Uterus (tissue), 2 donors: ENCODE measurements around the gene LENG8.

Experiments
- POLR2A ChIP-seq, 2 donors: fragments of 450-650 bp; IDR thresholded peaks; one replicate each; pipeline ENCODE4 v1.6.1; 2016; ENCODE audit warnings: antibody characterized with exemption in 2 of 2, mild to moderate bottlenecking in 1 of 2, moderate library complexity in 1 of 2
- TF ChIP-seq, protein P1 (sequence below), 4 experiments: fragments of 200-600 bp in 2 of 4; fragments of 450-650 bp in 2 of 4; sonication (generic) in 2 of 4; IDR thresholded peaks; one replicate each; pipeline ENCODE4 v1.5.1; 2016 to 2019; ENCODE audit warnings: antibody characterized with exemption in 4 of 4, mild to moderate bottlenecking in 2 of 4, moderate library complexity in 1 of 4

DNA sequence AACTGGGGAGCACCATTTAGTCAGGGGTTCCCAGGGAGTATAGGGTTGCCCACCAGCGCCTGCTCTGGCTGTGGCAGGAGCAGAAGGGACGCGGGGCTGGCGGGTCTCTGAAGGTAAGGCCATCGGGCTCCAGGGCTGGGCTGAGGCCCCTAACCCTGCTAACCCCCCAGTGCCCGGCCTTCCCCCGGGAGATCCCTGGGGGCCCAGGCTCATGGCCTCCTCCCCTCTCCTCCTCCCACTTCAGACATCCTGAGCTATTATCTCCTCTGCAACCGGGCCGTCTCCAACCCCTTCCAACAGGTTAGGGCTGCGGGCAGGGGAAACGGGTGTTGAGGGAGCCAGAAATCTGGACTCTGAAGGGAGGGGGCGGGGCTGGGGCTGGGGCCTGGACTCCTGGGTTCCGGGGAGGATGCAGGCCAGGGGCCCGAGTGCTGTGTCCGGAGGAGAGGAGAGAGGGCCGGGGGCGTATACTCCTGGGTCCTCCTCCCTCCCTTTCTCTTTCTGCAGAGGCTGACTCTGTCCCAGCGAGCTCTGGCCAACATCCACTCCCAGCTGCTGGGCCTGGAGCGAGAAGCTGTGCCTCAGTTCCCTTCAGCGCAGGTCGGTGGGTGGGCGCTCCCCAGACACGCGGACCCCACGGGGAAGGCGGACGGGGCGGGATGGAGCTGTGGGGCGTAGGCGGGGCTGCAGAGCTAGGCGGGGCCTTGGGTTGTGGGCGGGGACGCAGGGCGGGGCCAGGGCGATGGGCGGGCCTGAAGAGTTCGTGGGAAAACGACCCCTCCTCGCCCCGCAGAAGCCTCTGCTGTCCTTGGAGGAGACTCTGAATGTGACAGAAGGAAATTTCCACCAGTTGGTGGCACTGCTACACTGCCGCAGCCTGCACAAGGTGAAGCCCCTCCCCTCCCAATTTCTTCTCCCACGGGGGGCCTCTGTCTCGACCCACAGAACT is 18.4 kb upstream of the LENG8 start:
- TF ChIP-seq, protein P1, sequence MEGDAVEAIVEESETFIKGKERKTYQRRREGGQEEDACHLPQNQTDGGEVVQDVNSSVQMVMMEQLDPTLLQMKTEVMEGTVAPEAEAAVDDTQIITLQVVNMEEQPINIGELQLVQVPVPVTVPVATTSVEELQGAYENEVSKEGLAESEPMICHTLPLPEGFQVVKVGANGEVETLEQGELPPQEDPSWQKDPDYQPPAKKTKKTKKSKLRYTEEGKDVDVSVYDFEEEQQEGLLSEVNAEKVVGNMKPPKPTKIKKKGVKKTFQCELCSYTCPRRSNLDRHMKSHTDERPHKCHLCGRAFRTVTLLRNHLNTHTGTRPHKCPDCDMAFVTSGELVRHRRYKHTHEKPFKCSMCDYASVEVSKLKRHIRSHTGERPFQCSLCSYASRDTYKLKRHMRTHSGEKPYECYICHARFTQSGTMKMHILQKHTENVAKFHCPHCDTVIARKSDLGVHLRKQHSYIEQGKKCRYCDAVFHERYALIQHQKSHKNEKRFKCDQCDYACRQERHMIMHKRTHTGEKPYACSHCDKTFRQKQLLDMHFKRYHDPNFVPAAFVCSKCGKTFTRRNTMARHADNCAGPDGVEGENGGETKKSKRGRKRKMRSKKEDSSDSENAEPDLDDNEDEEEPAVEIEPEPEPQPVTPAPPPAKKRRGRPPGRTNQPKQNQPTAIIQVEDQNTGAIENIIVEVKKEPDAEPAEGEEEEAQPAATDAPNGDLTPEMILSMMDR (IDR thresholded peaks at IDR 0.05) = peak in 1 of 4 experiments; percentile 10
- no peak for TF ChIP-seq POLR2A (IDR thresholded peaks at IDR 0.05)
